ENCODE data around the gene FOXP1.

FOXP1 gene

DNA sequence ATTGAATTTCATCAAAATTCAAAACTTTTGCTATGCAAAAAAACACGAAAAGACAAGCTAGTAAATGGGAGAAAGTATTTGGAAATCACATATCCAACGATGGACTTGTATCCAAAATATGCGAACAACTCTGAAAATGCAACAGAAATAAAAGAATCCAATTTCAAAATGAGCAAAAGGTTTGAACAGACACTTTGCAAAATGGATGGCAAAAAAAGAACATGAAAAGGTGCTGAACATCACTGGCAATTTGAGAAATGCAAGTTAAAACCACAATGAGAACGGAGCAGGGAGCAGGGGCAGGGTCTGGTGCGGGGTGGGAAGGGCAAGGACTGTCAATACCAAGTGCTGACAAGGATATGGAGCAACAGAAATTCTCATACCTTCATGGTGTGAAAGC is 23.1 kb upstream of the FOXP1 start:
- Histone ChIP-seq H3K27ac (ENCODE audit: low read length) (no peak overlapping the region), H3K9me3 (ENCODE audit: insufficient read depth, low read length) (no peaks in the 10 kb centered on the region), H3K27me3 (ENCODE audit: low read depth, low read length) (peaks cover 10% of the 10 kb centered on the region; the same call in 1 of the 2 replicates), H2AFZ (ENCODE audit: low read depth, low read length) (no peak overlapping the region), H3K79me2 (ENCODE audit: low read length) (no peaks in the 10 kb centered on the region), H3K9ac (ENCODE audit: low read length) (no peak overlapping the region), H3K4me1 (ENCODE audit: low read length) (no peaks in the 10 kb centered on the region), H3K4me2 (ENCODE audit: low read length) (no peak overlapping the region), H4K20me1 (ENCODE audit: insufficient read depth, low read length) (no peaks in the 10 kb centered on the region), H3K4me3 (ENCODE audit: low read length) (no peak overlapping the region), H3K36me3 (replicated peaks; ENCODE audit: low read depth, low read length) (no peaks in the 10 kb centered on the region)
- TF ChIP-seq, protein P1, sequence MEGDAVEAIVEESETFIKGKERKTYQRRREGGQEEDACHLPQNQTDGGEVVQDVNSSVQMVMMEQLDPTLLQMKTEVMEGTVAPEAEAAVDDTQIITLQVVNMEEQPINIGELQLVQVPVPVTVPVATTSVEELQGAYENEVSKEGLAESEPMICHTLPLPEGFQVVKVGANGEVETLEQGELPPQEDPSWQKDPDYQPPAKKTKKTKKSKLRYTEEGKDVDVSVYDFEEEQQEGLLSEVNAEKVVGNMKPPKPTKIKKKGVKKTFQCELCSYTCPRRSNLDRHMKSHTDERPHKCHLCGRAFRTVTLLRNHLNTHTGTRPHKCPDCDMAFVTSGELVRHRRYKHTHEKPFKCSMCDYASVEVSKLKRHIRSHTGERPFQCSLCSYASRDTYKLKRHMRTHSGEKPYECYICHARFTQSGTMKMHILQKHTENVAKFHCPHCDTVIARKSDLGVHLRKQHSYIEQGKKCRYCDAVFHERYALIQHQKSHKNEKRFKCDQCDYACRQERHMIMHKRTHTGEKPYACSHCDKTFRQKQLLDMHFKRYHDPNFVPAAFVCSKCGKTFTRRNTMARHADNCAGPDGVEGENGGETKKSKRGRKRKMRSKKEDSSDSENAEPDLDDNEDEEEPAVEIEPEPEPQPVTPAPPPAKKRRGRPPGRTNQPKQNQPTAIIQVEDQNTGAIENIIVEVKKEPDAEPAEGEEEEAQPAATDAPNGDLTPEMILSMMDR (IDR thresholded peaks at IDR 0.05; ENCODE audit: low read depth, low read length): no peak
- TF ChIP-seq EZH2phosphoT487 (IDR thresholded peaks at IDR 0.05; ENCODE audit: low read depth): no peak

DNA sequence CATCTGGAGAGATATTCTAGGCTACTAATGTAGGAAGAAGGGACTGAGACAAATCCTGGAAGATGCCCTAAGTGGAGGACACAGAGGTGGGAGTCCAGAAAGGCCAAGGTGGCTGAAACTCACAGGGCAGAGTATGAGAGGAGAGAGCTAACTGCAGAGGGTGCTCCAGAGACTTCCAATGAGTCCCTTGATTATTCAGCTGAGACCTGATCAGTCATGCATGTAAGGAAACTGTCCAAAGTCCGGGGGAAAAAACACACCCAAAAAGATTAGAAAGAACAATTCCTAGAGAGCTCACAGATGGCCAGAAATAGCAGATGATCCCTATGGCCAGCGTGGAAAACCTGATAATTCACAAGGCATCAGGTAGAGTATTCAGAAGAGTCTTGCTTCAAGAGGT is 18.7 kb upstream of the FOXP1 start:
- no peaks in the 10 kb centered on the region for H3K36me3 ChIP-seq (replicated peaks; ENCODE audit: low read depth, low read length)
- H2AFZ ChIP-seq (ENCODE audit: low read depth, low read length): no peak overlapping the region
- no peak overlapping the region for H3K4me2 ChIP-seq (ENCODE audit: low read length)

GRCh38 chr3:71601811-71602210 is 18.3 kb upstream of the FOXP1 start:
- Histone ChIP-seq H3K27ac (ENCODE audit: low read length) (no peak overlapping the region), H2AFZ (ENCODE audit: low read depth, low read length) (no peak overlapping the region), H3K4me3 (ENCODE audit: low read length) (no peak overlapping the region), H3K27me3 (ENCODE audit: low read depth, low read length) (peaks cover 28% of the 10 kb centered on the region), H3K9me3 (ENCODE audit: insufficient read depth, low read length) (no peaks in the 10 kb centered on the region), H3K9ac (ENCODE audit: low read length) (no peak overlapping the region), H4K20me1 (ENCODE audit: insufficient read depth, low read length) (no peaks in the 10 kb centered on the region), H3K4me1 (ENCODE audit: low read length) (no peaks in the 10 kb centered on the region), H3K36me3 (replicated peaks; ENCODE audit: low read depth, low read length) (no peaks in the 10 kb centered on the region), H3K79me2 (ENCODE audit: low read length) (no peaks in the 10 kb centered on the region), H3K4me2 (ENCODE audit: low read length) (no peak overlapping the region)
- no peak for TF ChIP-seq EZH2phosphoT487 (IDR thresholded peaks at IDR 0.05; ENCODE audit: low read depth)
- TF ChIP-seq, protein P1 (IDR thresholded peaks at IDR 0.05; ENCODE audit: low read depth, low read length): no peak

More for the DNA sequence above, 18.7 kb upstream of the FOXP1 start:
- Histone ChIP-seq H3K27ac (ENCODE audit: low read length) (no peak overlapping the region), H3K9me3 (ENCODE audit: insufficient read depth, low read length) (no peaks in the 10 kb centered on the region), H3K4me3 (ENCODE audit: low read length) (no peak overlapping the region), H3K79me2 (ENCODE audit: low read length) (no peaks in the 10 kb centered on the region), H4K20me1 (ENCODE audit: insufficient read depth, low read length) (no peaks in the 10 kb centered on the region), H3K27me3 (ENCODE audit: low read depth, low read length) (peaks cover 24% of the 10 kb centered on the region; the same call in 1 of the 2 replicates), H3K9ac (ENCODE audit: low read length) (no peak overlapping the region), H3K4me1 (ENCODE audit: low read length) (no peaks in the 10 kb centered on the region)
- TF ChIP-seq, protein P1 (IDR thresholded peaks at IDR 0.05; ENCODE audit: low read depth, low read length): no peak
- TF ChIP-seq EZH2phosphoT487 (IDR thresholded peaks at IDR 0.05; ENCODE audit: low read depth): no peak

DNA sequence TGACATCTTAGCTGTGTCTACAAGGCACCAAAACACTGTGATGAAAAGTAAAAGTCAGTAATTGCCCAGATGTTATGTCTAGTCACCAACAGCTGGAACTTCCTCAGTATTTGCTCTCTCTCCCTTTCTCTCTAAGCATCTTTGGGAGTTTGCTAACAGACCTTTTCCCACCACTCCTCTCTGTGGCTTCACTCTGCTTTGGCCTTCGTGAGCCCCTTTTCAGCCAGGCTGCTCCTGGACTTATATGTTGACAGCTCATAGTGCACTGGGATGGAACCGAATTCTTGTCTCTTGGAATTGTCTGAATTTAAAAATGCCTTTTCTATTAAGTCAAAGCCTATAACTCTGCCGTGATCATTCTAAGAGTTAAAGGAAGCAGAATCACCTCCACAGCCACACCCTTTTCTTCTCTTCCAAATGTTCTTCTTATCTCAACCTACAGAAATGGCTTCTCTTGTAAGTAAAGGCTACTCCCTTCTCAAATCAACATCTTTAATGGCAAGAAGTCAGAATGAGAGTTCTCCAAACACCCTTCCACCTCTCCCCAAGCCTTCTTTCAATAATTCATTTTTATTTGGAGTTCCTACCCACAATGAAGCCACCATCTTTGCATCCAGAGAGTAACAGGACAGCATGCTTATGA is 17.2 kb upstream of the FOXP1 start:
- Histone ChIP-seq H3K36me3 (replicated peaks; ENCODE audit: low read depth, low read length) (no peaks in the 10 kb centered on the region), H4K20me1 (ENCODE audit: insufficient read depth, low read length) (no peaks in the 10 kb centered on the region), H3K4me3 (ENCODE audit: low read length) (no peak overlapping the region), H3K79me2 (ENCODE audit: low read length) (no peaks in the 10 kb centered on the region), H3K27ac (ENCODE audit: low read length) (no peak overlapping the region), H3K4me1 (ENCODE audit: low read length) (no peaks in the 10 kb centered on the region), H3K9me3 (ENCODE audit: insufficient read depth, low read length) (peaks cover 6% of the 10 kb centered on the region; the same call in 1 of the 2 replicates), H3K27me3 (ENCODE audit: low read depth, low read length) (peaks cover 25% of the 10 kb centered on the region), H2AFZ (ENCODE audit: low read depth, low read length) (no peak overlapping the region), H3K4me2 (ENCODE audit: low read length) (no peak overlapping the region), H3K9ac (ENCODE audit: low read length) (no peak overlapping the region)
- TF ChIP-seq EZH2phosphoT487 (IDR thresholded peaks at IDR 0.05; ENCODE audit: low read depth): no peak
- TF ChIP-seq, protein P1 (IDR thresholded peaks at IDR 0.05; ENCODE audit: low read depth, low read length): no peak

Data from OCI-LY3 (cell line).